Keratinocyte (primary cell): ENCODE data around the gene SDCCAG8. TPM values are rescaled to one million over a fixed set of nuclear protein-coding genes. Genes with fewer than 3 reads are reported as not detected.

Experiments
- DNase-seq: peaks from one replicate; pipeline ENCODE4 v3.0.0-alpha.2; 2011; ENCODE audit warnings: low read depth, missing footprints, low spot score
- FAIRE-seq: peaks from 2 replicates; lab custom pipeline; 2011; peaks lifted over from hg19 to GRCh38; lab: Jason Lieb, UNC
- H2AFZ ChIP-seq: 2 replicates; pipeline ENCODE4 v1.6.0; 2012; ENCODE audit warnings: low read length, control low read depth, inconsistent platforms; ENCODE audit not compliant: control insufficient read depth
- H3K27ac ChIP-seq: 2 replicates; pipeline ENCODE4 v1.5.1; 2011; ENCODE audit warnings: low read length; ENCODE audit not compliant: control insufficient read depth, insufficient read depth
- H3K27me3 ChIP-seq: 3 replicates; pipeline ENCODE4 v1.6.0; 2011; ENCODE audit warnings: low read length; ENCODE audit not compliant: control insufficient read depth, insufficient read depth; ENCODE audit errors: extremely low read depth
- H3K36me3 ChIP-seq, 2 experiments: 2 replicates in 1 of 2; 3 replicates in 1 of 2; pipeline ENCODE4 v1.5.1; 2011; ENCODE audit warnings: low read length in 2 of 2, mild to moderate bottlenecking in 1 of 2; ENCODE audit not compliant: control insufficient read depth in 2 of 2, insufficient read depth in 2 of 2; ENCODE audit errors: extremely low read depth in 1 of 2
- H3K4me1 ChIP-seq: 3 replicates; pipeline ENCODE4 v1.5.1; 2011; ENCODE audit warnings: low read length; ENCODE audit not compliant: control insufficient read depth, insufficient read depth; ENCODE audit errors: extremely low read depth
- H3K4me2 ChIP-seq: 3 replicates; pipeline ENCODE4 v1.6.0; 2011; ENCODE audit warnings: low read depth, low read length; ENCODE audit not compliant: control insufficient read depth, insufficient read depth; ENCODE audit errors: extremely low read depth
- H3K4me3 ChIP-seq, 3 experiments: fragments of 200-600 bp in 1 of 3; sonication (generic) in 1 of 3; 2 replicates in 2 of 3; 3 replicates in 1 of 3; pipeline ENCODE4 v1.5.1; 2011 to 2016; ENCODE audit warnings: low read length in 3 of 3, mild to moderate bottlenecking in 3 of 3, control low read depth in 2 of 3, inconsistent platforms in 1 of 3, low read depth in 1 of 3, mixed read lengths in 1 of 3, mixed run types in 1 of 3, moderate library complexity in 1 of 3; ENCODE audit not compliant: control insufficient read depth in 2 of 3, insufficient read depth in 2 of 3; ENCODE audit errors: extremely low read depth in 1 of 3
- H3K79me2 ChIP-seq: 2 replicates; pipeline ENCODE4 v1.6.0; 2012; ENCODE audit warnings: low read length; ENCODE audit not compliant: control insufficient read depth, insufficient read depth
- H3K9ac ChIP-seq: 3 replicates; pipeline ENCODE4 v1.6.0; 2011; ENCODE audit warnings: low read length; ENCODE audit not compliant: control insufficient read depth, insufficient read depth; ENCODE audit errors: extremely low read depth
- H3K9me1 ChIP-seq: 3 replicates; pipeline ENCODE4 v1.6.0; 2011; ENCODE audit warnings: low read length; ENCODE audit not compliant: control insufficient read depth, insufficient read depth; ENCODE audit errors: extremely low read depth
- H3K9me3 ChIP-seq: 2 replicates; pipeline ENCODE4 v1.5.1; 2012; ENCODE audit warnings: low read depth, low read length; ENCODE audit not compliant: control insufficient read depth
- H4K20me1 ChIP-seq: 3 replicates; pipeline ENCODE4 v1.6.0; 2011; ENCODE audit warnings: low read length; ENCODE audit not compliant: control insufficient read depth, insufficient read depth; ENCODE audit errors: extremely low read depth
- EZH2 ChIP-seq: IDR thresholded peaks from one replicate; pipeline ENCODE4 v1.6.1; 2012; ENCODE audit warnings: inconsistent platforms, mild to moderate bottlenecking, low read length, moderate library complexity
- dilution Hi-C: fragments of 300-500 bp; cut with MboI; formaldehyde crosslinking; loops from one replicate; pipeline ENCODE4 v1.7.0; 2020; ENCODE audit warnings: low sequenced_read_pairs; ENCODE audit not compliant: extremely low pct_ligation_motif_present
- polyA plus RNA-seq, 5 experiments: library from polyadenylated mRNA; depleted of rRNA in 3 of 5; stranded (reverse) in 3 of 5; stranded (forward) in 1 of 5; unstranded in 1 of 5; fragments of >200 nt; gene quantifications; 1 replicate in 1 of 5; 2 replicates in 3 of 5; 3 replicates in 1 of 5; pipeline versions ENCODE4 v1.2.1 to v1.2.3, GENCODE V29; 2011 to 2012; ENCODE audit warnings: missing spikeins in 2 of 5, low read depth in 1 of 5, low replicate concordance in 1 of 5
- TF ChIP-seq, protein P1 (sequence below), 3 experiments: IDR thresholded peaks in 1 of 3; conservative IDR thresholded peaks in 1 of 3; optimal IDR thresholded peaks in 1 of 3; 2 replicates in 2 of 3; 3 replicates in 1 of 3; pipeline versions ENCODE3 to v1.5.1; 2011; ENCODE audit warnings: low read length in 3 of 3, mild to moderate bottlenecking in 3 of 3, moderate library complexity in 2 of 3, control low read depth in 1 of 3, inconsistent platforms in 1 of 3; ENCODE audit not compliant: insufficient read depth in 2 of 3; ENCODE audit errors: extremely low read depth in 1 of 3

The SDCCAG8 gene
- polyA plus RNA-seq, 1 donor (not counting 4 experiments of a cell fraction or from before 2014, with no cell fraction given) = 61.6 TPM

DNA sequence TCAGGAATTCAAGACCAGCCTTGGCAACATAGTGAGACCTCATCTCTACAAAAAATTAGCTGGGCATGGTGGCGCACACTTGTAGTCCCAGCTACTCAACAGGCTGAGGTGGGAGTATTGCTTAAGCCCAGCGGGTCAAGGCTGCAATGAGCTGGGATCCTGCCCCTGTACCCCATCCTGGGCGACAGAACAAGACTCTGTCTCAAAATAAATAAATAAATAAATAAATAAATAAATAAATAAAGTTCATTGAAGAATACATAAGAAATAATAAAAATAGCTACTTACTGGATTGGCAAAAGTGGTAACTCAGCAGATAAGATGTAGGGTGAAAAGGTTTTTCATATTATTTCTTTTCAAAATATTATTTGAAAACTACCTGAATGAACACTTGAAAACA, 6.6 kb upstream of the SDCCAG8 start:
- Histone ChIP-seq H2AFZ (no peak overlapping the region), H3K9ac (no peak overlapping the region), H3K27ac (no peak overlapping the region), H3K9me1 (no peaks in the 10 kb centered on the region), H3K79me2 (peaks cover 96% of the 10 kb centered on the region), H3K36me3 (no peaks in the 10 kb centered on the region), H3K9me3 (no peaks in the 10 kb centered on the region), H3K27me3 (no peaks in the 10 kb centered on the region), H3K4me1 (peaks cover 7% of the 10 kb centered on the region), H3K4me3 (no peak overlapping the region), H3K4me2 (no peak overlapping the region), H4K20me1 (no peaks in the 10 kb centered on the region)
- no peak for DNase-seq
- dilution Hi-C loops = no loop called here
- TF ChIP-seq, protein P1, sequence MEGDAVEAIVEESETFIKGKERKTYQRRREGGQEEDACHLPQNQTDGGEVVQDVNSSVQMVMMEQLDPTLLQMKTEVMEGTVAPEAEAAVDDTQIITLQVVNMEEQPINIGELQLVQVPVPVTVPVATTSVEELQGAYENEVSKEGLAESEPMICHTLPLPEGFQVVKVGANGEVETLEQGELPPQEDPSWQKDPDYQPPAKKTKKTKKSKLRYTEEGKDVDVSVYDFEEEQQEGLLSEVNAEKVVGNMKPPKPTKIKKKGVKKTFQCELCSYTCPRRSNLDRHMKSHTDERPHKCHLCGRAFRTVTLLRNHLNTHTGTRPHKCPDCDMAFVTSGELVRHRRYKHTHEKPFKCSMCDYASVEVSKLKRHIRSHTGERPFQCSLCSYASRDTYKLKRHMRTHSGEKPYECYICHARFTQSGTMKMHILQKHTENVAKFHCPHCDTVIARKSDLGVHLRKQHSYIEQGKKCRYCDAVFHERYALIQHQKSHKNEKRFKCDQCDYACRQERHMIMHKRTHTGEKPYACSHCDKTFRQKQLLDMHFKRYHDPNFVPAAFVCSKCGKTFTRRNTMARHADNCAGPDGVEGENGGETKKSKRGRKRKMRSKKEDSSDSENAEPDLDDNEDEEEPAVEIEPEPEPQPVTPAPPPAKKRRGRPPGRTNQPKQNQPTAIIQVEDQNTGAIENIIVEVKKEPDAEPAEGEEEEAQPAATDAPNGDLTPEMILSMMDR (optimal IDR thresholded peaks at IDR 0.05 in 1 of 3, IDR thresholded peaks at IDR 0.05 in 1 of 3, conservative IDR thresholded peaks at IDR 0.05 in 1 of 3; ENCODE audit: extremely low read depth in 1 of 3, insufficient read depth in 2 of 3, low read length in 3 of 3) = no peak
- no peak for TF ChIP-seq EZH2
- no peak for FAIRE-seq

DNA sequence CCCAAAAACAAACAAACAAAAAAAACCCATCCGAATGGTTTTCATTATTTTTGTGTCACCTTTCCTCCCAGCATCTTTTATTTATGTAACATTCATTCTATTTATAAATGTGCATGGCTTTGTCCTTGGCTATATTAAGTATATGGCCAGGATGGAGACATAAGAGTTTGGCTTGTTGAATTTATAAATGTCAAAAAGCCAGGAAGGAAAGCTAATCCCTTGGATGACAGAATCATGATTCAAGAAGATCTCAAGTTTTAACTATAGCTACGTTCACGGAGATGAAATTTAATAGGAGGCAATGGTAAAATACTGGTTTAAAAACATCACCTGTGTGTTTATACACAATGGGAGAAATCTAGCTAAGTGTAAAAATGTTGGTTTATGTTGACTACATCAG, 5.7 kb upstream of the SDCCAG8 start:
- FAIRE-seq (no peak), DNase-seq (no peak)
- H4K20me1 ChIP-seq = no peaks in the 10 kb centered on the region
- no peak overlapping the region for H2AFZ ChIP-seq
- dilution Hi-C loops = no loop called here
- H3K9me1 ChIP-seq = no peaks in the 10 kb centered on the region
- H3K27me3 ChIP-seq = no peaks in the 10 kb centered on the region
- H3K4me3 ChIP-seq = no peak overlapping the region
- H3K79me2 ChIP-seq = peaks cover 93% of the 10 kb centered on the region
- H3K4me1 ChIP-seq = peaks cover 7% of the 10 kb centered on the region
- no peak overlapping the region for H3K27ac ChIP-seq
- TF ChIP-seq EZH2 = no peak
- TF ChIP-seq, protein P1 (optimal IDR thresholded peaks at IDR 0.05 in 1 of 3, IDR thresholded peaks at IDR 0.05 in 1 of 3, conservative IDR thresholded peaks at IDR 0.05 in 1 of 3; ENCODE audit: extremely low read depth in 1 of 3, insufficient read depth in 2 of 3, low read length in 3 of 3) = no peak
- H3K9ac ChIP-seq = no peak overlapping the region
- no peaks in the 10 kb centered on the region for H3K36me3 ChIP-seq
- H3K9me3 ChIP-seq = no peaks in the 10 kb centered on the region
- H3K4me2 ChIP-seq = no peak overlapping the region
